ENCODE measurements around the gene CCDC124. TPM values are rescaled to one million over a fixed set of nuclear protein-coding genes. Genes with fewer than 3 reads are reported as not detected.

CCDC124 gene
- total RNA-seq, 1 donor from 2014 or later = 55.3 TPM

GRCh38 chr19:17965370-17966128, 32.7 kb downstream of the CCDC124 start:
- H3K4me3 ChIP-seq = no peak overlapping the region
- no peak overlapping the region for H3K27ac ChIP-seq
- no peaks in the 10 kb centered on the region for H3K4me1 ChIP-seq
- H3K27me3 ChIP-seq (ENCODE audit: low read depth) = peaks cover 36% of the 10 kb centered on the region
- intact Hi-C loops (cut with DNase I) = no loop called here
- no peaks in the 10 kb centered on the region for H3K9me3 ChIP-seq
- DNase-seq = no peak
- no peaks in the 10 kb centered on the region for H3K36me3 ChIP-seq
- TF ChIP-seq CTCF (IDR thresholded peaks at IDR 0.05) = no peak
- ATAC-seq = no peak

GRCh38 chr19:17966129-17966483, 33.3 kb downstream of the CCDC124 start:
- no peaks in the 10 kb centered on the region for H3K4me1 ChIP-seq
- H3K9me3 ChIP-seq = no peaks in the 10 kb centered on the region
- no peak overlapping the region for H3K27ac ChIP-seq
- no peaks in the 10 kb centered on the region for H3K36me3 ChIP-seq
- no peak for TF ChIP-seq CTCF (IDR thresholded peaks at IDR 0.05)
- peaks cover 36% of the 10 kb centered on the region for H3K27me3 ChIP-seq (ENCODE audit: low read depth)
- DNase-seq (no peak), ATAC-seq (no peak)
- intact Hi-C loops (cut with DNase I) = no loop called here
- no peak overlapping the region for H3K4me3 ChIP-seq

- H3K4me1 ChIP-seq = no peaks in the 10 kb centered on the region
- no peaks in the 10 kb centered on the region for H3K9me3 ChIP-seq
- no peak for TF ChIP-seq CTCF (IDR thresholded peaks at IDR 0.05)
- no peaks in the 10 kb centered on the region for H3K36me3 ChIP-seq
- intact Hi-C loops (cut with DNase I) = no loop called here
- no peak for ATAC-seq
- peaks cover 36% of the 10 kb centered on the region for H3K27me3 ChIP-seq (ENCODE audit: low read depth)
- no peak for DNase-seq
- no peak within 1 kb of the TSS for H3K4me3 ChIP-seq
- H3K27ac ChIP-seq = no peak within 1 kb of the TSS
These were observed 33.9 kb downstream of the CCDC124 start, which contains the start of gene KCNN1 for GRCh38 chr19:17966550-17967256. KCNN1 (plus strand) TSS chr19:17967107; CDS start chr19:17973889, 6,782 bp downstream.

- no peak for TF ChIP-seq CTCF (IDR thresholded peaks at IDR 0.05)
- Histone ChIP-seq H3K27ac (no peak overlapping the region), H3K4me3 (no peak overlapping the region), H3K9me3 (no peaks in the 10 kb centered on the region), H3K4me1 (no peaks in the 10 kb centered on the region), H3K36me3 (no peaks in the 10 kb centered on the region), H3K27me3 (ENCODE audit: low read depth) (peaks cover 36% of the 10 kb centered on the region)
- DNase-seq (no peak), ATAC-seq (no peak)
- intact Hi-C loops (cut with DNase I) = no loop called here
These were observed 34.6 kb downstream of the CCDC124 start for GRCh38 chr19:17967257-17968051.

GRCh38 chr19:17968362-17968761, 35.5 kb downstream of the CCDC124 start:
- Histone ChIP-seq H3K9me3 (no peaks in the 10 kb centered on the region), H3K4me1 (no peaks in the 10 kb centered on the region), H3K4me3 (no peak overlapping the region), H3K27me3 (ENCODE audit: low read depth) (peaks cover 36% of the 10 kb centered on the region), H3K27ac (no peak overlapping the region), H3K36me3 (no peaks in the 10 kb centered on the region)
- TF ChIP-seq CTCF (IDR thresholded peaks at IDR 0.05) = no peak
- ATAC-seq (no peak), DNase-seq (no peak)
- intact Hi-C loops (cut with DNase I) = no loop called here
